Measurements from ENCODE around the gene ARSJ.

DNA sequence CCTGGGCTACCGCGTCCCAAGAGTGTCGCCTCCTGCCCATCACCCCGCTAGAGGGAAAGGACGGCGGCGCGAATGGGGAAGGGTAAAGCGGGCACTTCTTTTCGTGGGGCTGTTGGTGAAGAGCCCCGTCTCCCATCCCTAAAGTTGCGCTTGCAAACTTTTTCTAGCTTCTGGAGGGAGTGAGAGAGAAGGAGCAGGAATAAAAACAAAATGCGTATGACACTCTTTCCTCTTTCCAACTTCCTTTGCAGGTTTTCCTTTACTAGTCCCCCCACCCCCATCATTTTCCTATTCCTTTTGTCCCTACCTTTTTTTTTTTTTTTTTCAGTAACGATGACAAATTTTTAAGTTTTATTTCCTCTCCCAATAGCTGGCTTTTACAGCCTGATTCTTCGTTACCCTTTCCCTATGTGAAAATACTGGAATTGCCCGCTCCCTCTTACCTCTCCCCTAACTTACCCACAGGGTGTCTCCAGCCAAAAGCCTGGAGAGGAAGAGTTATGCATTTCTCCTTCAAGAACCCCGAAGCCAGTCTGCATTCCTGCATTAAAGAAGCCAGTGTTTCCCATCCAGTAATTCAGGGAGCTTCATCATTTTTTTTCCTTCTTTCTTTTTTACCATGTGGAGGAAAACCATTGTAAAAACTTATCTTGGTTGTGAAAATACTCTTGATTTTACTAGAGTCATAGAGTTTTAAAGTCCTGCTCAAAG lies 613 bp upstream of the ARSJ start:
- TF ChIP-seq, protein P1, sequence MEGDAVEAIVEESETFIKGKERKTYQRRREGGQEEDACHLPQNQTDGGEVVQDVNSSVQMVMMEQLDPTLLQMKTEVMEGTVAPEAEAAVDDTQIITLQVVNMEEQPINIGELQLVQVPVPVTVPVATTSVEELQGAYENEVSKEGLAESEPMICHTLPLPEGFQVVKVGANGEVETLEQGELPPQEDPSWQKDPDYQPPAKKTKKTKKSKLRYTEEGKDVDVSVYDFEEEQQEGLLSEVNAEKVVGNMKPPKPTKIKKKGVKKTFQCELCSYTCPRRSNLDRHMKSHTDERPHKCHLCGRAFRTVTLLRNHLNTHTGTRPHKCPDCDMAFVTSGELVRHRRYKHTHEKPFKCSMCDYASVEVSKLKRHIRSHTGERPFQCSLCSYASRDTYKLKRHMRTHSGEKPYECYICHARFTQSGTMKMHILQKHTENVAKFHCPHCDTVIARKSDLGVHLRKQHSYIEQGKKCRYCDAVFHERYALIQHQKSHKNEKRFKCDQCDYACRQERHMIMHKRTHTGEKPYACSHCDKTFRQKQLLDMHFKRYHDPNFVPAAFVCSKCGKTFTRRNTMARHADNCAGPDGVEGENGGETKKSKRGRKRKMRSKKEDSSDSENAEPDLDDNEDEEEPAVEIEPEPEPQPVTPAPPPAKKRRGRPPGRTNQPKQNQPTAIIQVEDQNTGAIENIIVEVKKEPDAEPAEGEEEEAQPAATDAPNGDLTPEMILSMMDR (conservative IDR thresholded peaks at IDR 0.05; ENCODE audit: low read depth, low read length): no peak
- TF ChIP-seq EZH2phosphoT487 (IDR thresholded peaks at IDR 0.05; ENCODE audit: borderline replicate concordance, low read length): no peak
